Muscle of back (tissue), 11 donors: Measurements from ENCODE around the gene STRA6. TPM values are rescaled to one million over a fixed set of nuclear protein-coding genes. Genes with fewer than 3 reads are reported as not detected.

Experiments
- DNase-seq, 3 donors: peaks; one replicate each; pipeline versions ENCODE4 v3.0.0 to v3.0.0-alpha.2; 2013
- polyA plus RNA-seq, 10 donors: library from polyadenylated mRNA; unstranded; fragments of 120-200 nt; gene quantifications; one replicate each; pipeline ENCODE4 v1.2.1, GENCODE V29; 2013; ENCODE audit not compliant: insufficient read length in 10 of 10

Gene STRA6
- polyA plus RNA-seq, 10 donors = 0.58 to 1.9 (median 1.3) TPM

- DNase-seq = no peak
Observed at GRCh38 chr15:74180881-74181602, 21.5 kb downstream of the STRA6 start.

DNA sequence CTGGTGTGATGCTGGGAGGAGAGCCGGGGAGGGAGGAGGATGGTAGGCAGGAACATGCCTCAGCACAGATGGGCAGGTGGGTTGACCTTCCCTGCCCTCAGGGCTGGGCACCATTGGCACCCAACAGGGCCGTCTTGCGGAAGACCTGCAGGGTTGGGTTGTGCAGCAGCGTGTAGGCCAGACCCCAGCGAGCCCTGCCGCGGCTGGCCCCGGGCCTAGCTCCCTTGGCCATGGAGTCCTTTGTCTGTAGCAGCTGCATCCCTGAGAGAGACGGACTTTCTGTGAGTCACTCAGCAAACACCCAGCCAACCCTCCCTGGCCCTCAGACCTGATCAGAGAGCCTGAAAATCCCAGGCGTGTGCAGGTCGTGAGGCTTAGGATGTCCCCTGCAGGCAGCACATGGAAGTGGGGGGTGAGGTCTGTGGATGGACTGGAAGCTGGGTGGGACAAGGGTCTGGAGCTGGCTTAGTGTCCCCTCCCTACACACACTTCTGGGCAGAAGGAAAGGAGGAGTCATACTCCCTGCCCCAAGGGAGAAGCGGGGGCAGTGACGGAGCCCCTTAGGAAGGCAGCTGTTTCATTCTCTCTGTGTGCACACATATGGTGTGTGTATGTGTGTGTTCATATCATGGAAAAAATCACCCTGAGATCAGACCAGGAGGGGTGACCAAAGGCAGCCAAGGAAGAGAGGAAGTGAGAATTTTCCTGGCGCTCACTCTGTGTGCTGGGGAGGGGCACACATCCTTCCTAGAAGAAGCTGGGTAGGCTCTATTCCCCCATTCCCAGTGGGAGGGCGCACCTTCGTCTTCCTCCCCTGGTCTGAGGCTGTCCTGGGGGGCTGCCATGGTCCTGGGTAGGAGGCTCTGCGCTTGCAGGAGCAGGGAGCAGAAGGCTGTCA is 22.4 kb downstream of the STRA6 start:
- peak; percentile 73 to 92 (median 82) for DNase-seq

- peak in 1 of 3 donors; percentile 74 for DNase-seq
Observed at GRCh38 chr15:74179101-74179841, 23.3 kb downstream of the STRA6 start.

GRCh38 chr15:74178326-74179100 is 24.1 kb downstream of the STRA6 start:
- no peak for DNase-seq

GRCh38 chr15:74176262-74177214 is 26.0 kb downstream of the STRA6 start:
- DNase-seq = no peak

DNA sequence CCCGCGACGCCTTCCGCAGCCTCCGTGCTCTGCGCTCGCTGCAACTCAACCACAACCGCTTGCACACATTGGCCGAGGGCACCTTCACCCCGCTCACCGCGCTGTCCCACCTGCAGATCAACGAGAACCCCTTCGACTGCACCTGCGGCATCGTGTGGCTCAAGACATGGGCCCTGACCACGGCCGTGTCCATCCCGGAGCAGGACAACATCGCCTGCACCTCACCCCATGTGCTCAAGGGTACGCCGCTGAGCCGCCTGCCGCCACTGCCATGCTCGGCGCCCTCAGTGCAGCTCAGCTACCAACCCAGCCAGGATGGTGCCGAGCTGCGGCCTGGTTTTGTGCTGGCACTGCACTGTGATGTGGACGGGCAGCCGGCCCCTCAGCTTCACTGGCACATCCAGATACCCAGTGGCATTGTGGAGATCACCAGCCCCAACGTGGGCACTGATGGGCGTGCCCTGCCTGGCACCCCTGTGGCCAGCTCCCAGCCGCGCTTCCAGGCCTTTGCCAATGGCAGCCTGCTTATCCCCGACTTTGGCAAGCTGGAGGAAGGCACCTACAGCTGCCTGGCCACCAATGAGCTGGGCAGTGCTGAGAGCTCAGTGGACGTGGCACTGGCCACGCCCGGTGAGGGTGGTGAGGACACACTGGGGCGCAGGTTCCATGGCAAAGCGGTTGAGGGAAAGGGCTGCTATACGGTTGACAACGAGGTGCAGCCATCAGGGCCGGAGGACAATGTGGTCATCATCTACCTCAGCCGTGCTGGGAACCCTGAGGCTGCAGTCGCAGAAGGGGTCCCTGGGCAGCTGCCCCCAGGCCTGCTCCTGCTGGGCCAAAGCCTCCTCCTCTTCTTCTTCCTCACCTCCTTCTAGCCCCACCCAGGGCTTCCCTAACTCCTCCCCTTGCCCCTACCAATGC is 27.1 kb downstream of the STRA6 start:
- DNase-seq = no peak

- no peak for DNase-seq
Observed at GRCh38 chr15:74174958-74175253, 27.7 kb downstream of the STRA6 start.

- DNase-seq = peak; percentile 78 to 95 (median 89)
Observed at GRCh38 chr15:74174219-74174957, 28.2 kb downstream of the STRA6 start.

DNA sequence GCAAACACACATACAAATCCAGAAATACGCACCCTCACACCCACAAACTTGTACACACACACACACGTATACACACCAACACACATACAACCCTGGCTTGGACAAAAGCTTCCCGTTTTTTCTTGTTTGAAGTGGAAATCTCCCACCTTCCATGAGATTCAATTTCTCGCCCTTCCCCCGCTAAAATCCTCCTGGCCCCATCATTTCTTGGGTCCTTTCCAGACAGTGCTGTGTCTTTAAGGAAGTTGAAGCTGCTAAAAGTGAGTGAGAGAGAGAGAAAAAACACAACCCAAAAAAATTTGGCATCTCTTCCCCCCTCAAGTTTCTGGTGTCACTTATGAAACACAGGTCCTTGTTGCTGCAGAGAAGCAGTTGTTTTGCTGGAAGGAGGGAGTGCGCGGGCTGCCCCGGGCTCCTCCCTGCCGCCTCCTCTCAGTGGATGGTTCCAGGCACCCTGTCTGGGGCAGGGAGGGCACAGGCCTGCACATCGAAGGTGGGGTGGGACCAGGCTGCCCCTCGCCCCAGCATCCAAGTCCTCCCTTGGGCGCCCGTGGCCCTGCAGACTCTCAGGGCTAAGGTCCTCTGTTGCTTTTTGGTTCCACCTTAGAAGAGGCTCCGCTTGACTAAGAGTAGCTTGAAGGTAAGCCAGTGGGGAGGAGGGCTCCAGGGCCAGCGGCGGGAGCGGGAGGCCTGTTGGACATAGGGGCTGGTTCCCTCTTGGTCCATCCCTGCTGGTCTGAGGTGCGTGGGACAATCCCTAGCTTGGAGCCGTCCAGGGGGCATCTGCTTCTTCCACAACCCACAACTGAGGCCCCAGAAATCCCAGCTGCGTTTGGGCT is 29.0 kb downstream of the STRA6 start, which contains the start of gene ISLR:
Gene ISLR, plus strand, starts transcription at position 331 of the 839 bp plus-strand sequence. CDS start 1,149 bp downstream, outside the sequence.
- peak; percentile 90 to 96 (median 92) for DNase-seq

DNA sequence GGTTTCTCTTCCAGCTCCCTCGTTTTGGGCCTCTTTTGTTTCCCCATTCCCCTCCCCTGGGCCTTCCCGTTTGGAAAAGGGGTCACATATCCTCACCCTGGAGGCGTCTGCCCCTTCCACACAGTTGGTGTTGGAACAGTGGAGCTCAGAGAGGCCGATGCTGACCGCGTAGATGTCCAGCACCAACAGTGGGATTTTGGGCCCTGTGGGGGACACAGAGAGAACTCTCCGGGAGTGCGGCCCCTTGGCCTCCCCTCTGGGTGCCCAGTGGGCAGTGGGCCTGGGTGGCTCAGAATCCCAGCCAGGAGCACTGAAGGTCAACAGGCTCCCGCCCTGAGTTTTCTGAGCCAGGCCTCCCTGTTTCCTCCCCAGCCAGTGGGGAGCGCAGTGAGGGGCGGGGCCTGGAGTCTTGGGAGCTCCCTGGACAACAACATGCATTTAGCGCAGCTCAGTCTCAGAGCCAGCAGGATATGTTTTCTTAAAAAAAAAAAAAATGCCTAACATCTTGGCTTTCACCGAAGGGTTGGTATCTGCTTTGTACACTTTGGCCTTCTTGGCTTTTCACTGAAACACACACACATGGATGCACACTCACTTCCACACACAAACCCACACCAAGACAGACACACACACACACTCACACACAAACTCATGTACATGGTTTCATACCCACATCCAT is 29.7 kb downstream of the STRA6 start:
- DNase-seq = peak; percentile 64 to 93 (median 80)

- DNase-seq = no peak
Observed at GRCh38 chr15:74171965-74172541, 30.5 kb downstream of the STRA6 start.

DNA sequence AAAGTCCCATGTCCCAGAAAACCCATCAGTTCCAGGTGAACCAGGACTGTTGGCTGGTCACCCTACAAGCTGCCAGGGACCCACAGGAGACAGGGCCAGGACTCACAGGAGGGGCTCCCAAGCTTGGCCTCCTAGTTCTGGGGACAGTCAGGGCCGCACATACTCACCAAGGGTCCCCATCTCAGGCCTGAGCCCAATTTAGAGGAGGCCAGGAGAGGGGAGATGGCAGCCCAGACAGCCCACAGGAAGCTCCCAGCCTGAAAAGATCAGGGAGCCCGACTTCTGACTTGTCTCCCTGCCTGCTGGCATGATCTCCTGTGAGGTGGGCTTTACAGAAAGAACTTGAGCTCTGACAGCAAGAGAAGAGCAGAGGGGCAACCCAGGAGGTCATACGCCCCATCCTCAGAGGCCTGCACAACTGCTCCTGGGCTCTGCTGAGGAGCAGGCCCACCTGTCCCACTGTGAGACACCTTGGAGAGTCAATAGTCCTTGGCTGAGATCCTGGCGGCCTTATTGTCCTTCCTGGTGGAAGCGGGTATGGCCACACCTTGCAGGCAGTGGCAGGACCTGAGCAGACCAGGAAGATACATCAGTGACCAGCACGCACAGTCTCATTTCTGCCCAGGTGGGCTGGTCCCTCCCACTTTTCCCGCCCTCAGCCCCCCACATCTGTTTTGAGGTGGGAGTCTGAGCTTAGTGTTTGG is 31.6 kb downstream of the STRA6 start:
- no peak for DNase-seq

GRCh38 chr15:74170071-74170844 is 32.3 kb downstream of the STRA6 start:
- DNase-seq = peak in 1 of 3 donors; percentile 54

- DNase-seq = peak; percentile 49 to 86 (median 73)
Observed at GRCh38 chr15:74168711-74169126, 33.9 kb downstream of the STRA6 start.

DNA sequence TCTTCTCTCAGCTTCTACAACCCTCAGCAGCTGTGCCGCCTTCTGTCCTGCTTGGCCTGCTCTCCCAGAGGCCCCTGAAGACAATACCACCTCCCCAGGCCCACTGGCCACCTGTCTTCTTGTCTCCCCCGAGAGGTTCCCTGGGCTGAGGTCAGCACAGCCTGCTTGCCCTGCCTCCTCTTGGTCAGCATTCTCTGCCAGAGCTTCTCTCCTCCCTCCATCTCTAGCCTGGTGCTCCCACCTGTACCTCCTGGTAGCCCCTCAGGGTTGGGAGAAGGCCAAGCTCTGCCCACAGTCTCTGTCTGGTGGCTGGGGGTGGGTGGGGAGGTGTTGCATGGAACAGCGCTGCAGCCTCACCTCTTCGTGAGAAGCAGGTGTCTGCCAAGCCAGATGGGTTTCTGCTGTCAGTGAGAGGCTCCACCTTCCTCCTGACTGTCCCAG is 34.7 kb downstream of the STRA6 start:
- no peak for DNase-seq
